GM18868 (cell line): ENCODE results near the gene BACH1.
"Not testable (repeated sequence)": the region's sequence is repeated elsewhere in the genome, so short reads cannot be mapped to it uniquely, and the experiment has no call there.

ENCODE experiments used
- ATAC-seq: cut with Tn5 transposase; IDR thresholded peaks from one replicate; pipeline ENCODE4 v1.9.1; 2021; ENCODE audit warnings: mild to moderate bottlenecking, moderate library complexity; ENCODE audit not compliant: unreplicated experiment

BACH1 gene

GRCh38 chr21:29298348-29299045 is at the start of gene BACH1:
BACH1 (plus strand) TSS chr21:29298922; CDS start chr21:29321281, 22,359 bp downstream.
- peak; percentile 58 for ATAC-seq

- ATAC-seq = not testable (repeated sequence)
Measured at GRCh38 chr21:29249289-29249688, 49.4 kb upstream of the BACH1 start.

- ATAC-seq = no peak
Measured at GRCh38 chr21:29250636-29251035, 48.1 kb upstream of the BACH1 start.

- not testable (repeated sequence) for ATAC-seq
Measured at GRCh38 chr21:29253861-29254260, 44.9 kb upstream of the BACH1 start.

GRCh38 chr21:29254550-29254949 is 44.2 kb upstream of the BACH1 start:
- no peak for ATAC-seq

- no peak for ATAC-seq
Measured at GRCh38 chr21:29256126-29256910, 42.4 kb upstream of the BACH1 start.

- ATAC-seq = no peak
Measured at GRCh38 chr21:29257701-29258100, 41.0 kb upstream of the BACH1 start.

DNA sequence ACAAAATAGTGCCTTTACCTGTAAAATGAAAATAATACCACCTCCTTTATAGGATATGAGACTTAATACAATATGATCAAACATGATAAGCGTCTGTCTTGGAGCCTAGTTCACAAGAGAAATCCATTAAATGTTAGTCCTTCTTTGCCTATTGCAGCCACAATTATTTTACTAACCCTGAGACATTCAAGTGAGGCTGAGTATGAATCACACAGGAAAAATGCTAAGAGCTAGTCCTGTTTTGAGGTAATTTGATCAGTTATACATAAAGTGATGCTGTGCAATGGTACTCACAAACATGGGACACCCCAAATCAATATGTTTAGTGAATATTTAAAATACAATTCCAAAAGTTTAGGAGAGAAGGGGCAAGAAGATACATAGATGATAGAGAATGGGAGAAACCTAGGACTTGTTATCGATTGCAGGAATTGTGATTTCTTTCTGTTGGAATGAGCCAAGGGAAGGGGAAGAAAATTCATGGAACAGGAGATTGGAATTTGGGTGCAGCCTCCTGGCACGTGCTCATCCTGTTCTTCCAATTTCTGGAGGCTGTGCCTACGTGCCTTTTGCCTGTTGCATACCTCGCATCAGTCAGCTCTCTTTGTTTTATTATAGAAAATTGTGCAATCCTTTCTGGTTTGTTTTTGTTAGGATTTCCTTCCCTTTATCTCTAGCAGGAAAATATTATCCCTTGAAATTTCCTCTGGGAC is 39.9 kb upstream of the BACH1 start:
- ATAC-seq = no peak

- no peak for ATAC-seq
Measured at GRCh38 chr21:29260461-29260860, 38.3 kb upstream of the BACH1 start.

- ATAC-seq = no peak
Measured at GRCh38 chr21:29261555-29262540, 36.9 kb upstream of the BACH1 start.

DNA sequence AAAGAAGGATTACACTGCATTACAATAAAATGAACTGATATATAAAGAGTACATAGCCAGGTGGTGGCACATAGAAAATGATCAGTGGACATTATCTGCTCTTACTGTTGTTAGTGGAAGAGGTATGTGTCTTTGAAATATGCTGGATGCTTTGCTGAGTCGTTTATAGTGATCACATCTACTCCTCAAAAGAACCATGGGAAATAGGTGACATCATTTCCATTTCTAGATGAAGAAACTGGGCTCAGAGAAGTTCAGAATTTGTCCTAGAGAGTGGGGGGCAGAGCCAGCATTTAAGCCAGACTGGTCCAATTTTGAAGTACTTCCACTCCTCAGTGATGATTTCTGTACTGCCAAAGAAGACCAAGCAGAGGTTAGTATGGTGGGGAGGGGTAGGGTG is 34.0 kb upstream of the BACH1 start:
- no peak for ATAC-seq

- ATAC-seq = peak; percentile 77
Measured at GRCh38 chr21:29265690-29266479, 32.8 kb upstream of the BACH1 start.

DNA sequence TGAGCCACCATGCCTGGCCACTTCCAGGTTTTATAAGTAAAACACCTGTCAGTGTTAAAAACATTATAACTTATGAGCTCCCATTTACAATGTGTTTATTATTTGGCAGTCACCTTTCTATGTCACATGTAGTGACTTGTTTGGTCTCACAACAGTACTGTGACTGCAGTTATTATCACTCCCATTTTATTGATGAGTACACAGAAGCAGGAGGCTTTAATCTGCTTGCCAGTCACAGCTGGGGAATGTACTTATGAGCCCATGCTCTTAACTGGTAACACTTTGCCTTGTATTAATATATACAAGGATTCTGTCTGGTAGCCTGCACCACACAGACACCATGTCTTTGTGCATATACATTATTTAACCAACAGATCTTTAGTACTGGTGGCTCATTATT is 31.1 kb upstream of the BACH1 start:
- ATAC-seq = no peak

GRCh38 chr21:29271927-29272333 is 26.8 kb upstream of the BACH1 start:
- no peak for ATAC-seq

DNA sequence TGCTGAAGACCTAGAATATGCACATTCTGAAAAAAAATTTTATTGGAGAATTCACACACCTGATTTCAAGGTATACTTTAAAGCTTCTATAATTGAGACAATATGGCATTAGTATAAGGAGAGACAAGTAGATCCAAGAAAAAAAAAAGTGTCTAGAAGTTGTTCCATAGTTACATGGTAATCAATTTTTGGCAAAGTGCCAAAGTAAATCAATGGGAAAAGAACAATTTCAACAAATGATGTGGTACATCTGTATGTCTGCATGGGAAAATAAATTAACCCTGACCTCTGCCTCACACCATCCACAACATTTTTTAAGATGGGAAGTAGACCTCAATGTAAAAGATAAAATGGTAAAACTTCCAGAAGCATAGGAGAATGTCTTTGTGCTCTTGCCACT is 21.3 kb upstream of the BACH1 start:
- no peak for ATAC-seq

GRCh38 chr21:29279558-29279957 is 19.2 kb upstream of the BACH1 start:
- ATAC-seq = no peak

DNA sequence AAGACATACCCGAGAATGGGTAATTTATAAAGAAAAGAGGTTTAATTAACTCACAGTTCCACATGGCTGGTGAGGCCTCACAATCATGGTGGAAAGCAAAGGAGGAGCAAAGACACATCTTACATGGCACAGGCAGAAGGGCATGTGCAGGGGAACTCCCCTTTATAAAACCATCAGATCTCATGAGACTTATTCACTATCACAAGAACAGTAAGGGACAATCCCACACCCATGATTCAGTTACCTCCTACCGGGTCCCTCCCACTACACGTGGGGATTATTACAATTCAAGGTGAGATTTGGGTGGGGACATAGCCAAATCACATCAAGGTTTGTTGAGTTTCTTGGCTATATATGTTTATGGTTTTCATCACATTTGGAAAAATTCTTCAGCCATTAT is 16.9 kb upstream of the BACH1 start:
- ATAC-seq = not testable (repeated sequence)

DNA sequence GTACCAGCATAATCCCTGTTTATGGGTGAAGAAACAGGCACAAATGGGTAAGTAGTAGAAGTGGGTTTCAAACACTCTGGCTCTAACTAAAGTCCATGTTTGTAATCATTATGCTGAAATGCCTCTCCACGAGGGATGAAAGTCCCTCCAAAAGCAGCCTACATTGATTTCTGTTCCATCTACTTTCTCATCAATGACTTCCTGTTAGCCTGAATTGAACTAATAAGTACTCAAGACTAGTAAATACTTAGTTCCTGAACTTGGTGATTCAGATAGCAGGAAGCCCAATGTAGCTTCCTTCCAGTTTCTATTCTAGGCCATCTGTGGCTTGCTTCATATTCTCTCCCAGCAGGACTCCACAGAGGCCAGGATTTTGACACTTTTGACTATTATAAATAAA is 11.3 kb upstream of the BACH1 start:
- no peak for ATAC-seq

DNA sequence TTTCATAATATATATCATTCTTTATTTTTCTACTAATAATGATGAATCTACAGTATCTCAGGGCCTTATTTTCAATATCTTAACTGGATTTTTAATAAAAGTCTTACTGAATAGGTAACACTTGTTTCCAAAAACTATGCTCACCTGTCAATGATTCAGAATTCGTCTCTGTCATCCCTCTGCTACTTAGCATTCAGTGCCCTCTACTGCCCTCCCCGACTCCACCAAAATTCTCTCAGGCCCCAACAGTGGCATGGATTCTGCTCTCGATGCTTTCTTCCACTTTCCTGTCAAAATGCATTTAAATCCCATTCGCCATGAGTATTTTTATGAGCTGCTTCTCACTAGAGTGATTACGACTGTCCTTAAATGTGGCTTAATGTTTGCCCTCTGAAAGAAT is 10.5 kb upstream of the BACH1 start:
- ATAC-seq = no peak

DNA sequence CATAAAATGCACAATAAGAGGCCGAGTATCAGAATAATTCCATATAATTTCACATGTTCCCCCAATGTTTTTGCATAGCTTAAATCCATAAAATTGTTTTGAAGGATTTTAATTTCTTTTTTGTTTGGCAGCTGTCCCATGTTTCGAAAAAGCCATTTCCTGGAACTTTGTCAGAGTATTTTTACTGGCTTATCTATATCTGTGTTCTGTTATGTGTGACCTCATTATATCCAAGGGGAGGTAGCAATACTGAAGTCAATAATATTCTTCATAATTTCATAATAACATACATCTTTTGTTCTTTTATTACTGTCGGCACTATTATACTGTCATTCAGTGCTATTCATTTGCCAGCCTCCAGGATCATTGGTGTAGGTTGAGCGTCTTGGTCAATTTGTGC is 9.4 kb upstream of the BACH1 start:
- no peak for ATAC-seq
